GM13977 (cell line): ENCODE measurements around the gene CA10.

ENCODE experiments used
- DNase-seq: peaks from one replicate; pipeline ENCODE4 v3.0.0; 2012; ENCODE audit warnings: low spot score
- CTCF ChIP-seq: IDR thresholded peaks from 2 replicates; pipeline ENCODE4 v1.5.1; 2012; ENCODE audit warnings: mild to moderate bottlenecking, control low read depth; ENCODE audit not compliant: insufficient read depth; ENCODE audit errors: extremely low read depth, missing control alignments
- in situ Hi-C: fragments of 300-500 bp; cut with MboI; formaldehyde crosslinking; loops from one replicate; pipeline ENCODE4 v1.12.0; 2022; ENCODE audit warnings: low sequenced_read_pairs, low pct_unique_long_range_greater_than_20kb, mixed read lengths, inconsistent platforms; ENCODE audit not compliant: unreplicated experiment

CA10 gene

GRCh38 chr17:51683291-51683690 lies 475.2 kb downstream of the CA10 start:
- in situ Hi-C loops: no loop called here
- DNase-seq: no peak
- no peak for TF ChIP-seq CTCF

GRCh38 chr17:51682115-51682514 lies 476.4 kb downstream of the CA10 start:
- DNase-seq: no peak
- no peak for TF ChIP-seq CTCF
- in situ Hi-C loops: no loop called here

GRCh38 chr17:51677875-51678274 lies 480.6 kb downstream of the CA10 start:
- DNase-seq: no peak
- TF ChIP-seq CTCF: no peak
- in situ Hi-C loops: no loop called here

GRCh38 chr17:51676691-51677487 lies 481.6 kb downstream of the CA10 start:
- in situ Hi-C loops: no loop called here

GRCh38 chr17:51674579-51675255 lies 483.8 kb downstream of the CA10 start:
- in situ Hi-C loops: no loop called here
- no peak for TF ChIP-seq CTCF
- DNase-seq: no peak

More at GRCh38 chr17:51676691-51677487, 481.6 kb downstream of the CA10 start:
- no peak for DNase-seq
- TF ChIP-seq CTCF: no peak

- in situ Hi-C loops: no loop called here
- DNase-seq: no peak
- TF ChIP-seq CTCF: no peak
Observed at GRCh38 chr17:51673070-51673469, 485.4 kb downstream of the CA10 start.
